SK-N-SH treated with all-trans-retinoic acid at 6 μM for 48 hours (cell line): Measurements from ENCODE around the gene OR51Q1.

Experiments
- ATAC-seq: fragments of 200-7000 bp; cut with Tn5 transposase; 3 replicates; pipeline ENCODE4 v1.9.1; 2020; ENCODE audit warnings: mild to moderate bottlenecking, moderate library complexity
- ARNTL ChIP-seq: fragments of 450-650 bp; formaldehyde crosslinking; IDR thresholded peaks from 2 replicates; pipeline ENCODE4 v1.5.0; 2020; ENCODE audit warnings: low read depth, mild to moderate bottlenecking, moderate library complexity, borderline replicate concordance
- BACH2 ChIP-seq: fragments of 250-450 bp; sonication (Bioruptor Pico); IDR thresholded peaks from 2 replicates; pipeline ENCODE4 v1.9.0; 2021; ENCODE audit warnings: mild to moderate bottlenecking, borderline replicate concordance
- CSDC2 ChIP-seq: fragments of 250-450 bp; sonication (Bioruptor Pico); IDR thresholded peaks from 2 replicates; pipeline ENCODE4 v1.5.0; 2020; ENCODE audit warnings: mild to moderate bottlenecking, moderate library complexity
- ESRRG ChIP-seq: fragments of 250-450 bp; sonication (Bioruptor Pico); IDR thresholded peaks from 2 replicates; pipeline ENCODE4 v1.6.1; 2021; ENCODE audit warnings: mild to moderate bottlenecking
- GLIS3 ChIP-seq: fragments of 250-450 bp; sonication (Bioruptor Pico); IDR thresholded peaks from 2 replicates; pipeline ENCODE4 v1.5.0; 2020; ENCODE audit warnings: mild to moderate bottlenecking, moderate library complexity
- ISL1 ChIP-seq: fragments of 250-450 bp; sonication (Bioruptor Pico); IDR thresholded peaks from 2 replicates; pipeline ENCODE4 v2.1.2; 2022; ENCODE audit warnings: mild to moderate bottlenecking, moderate library complexity
- OSR1 ChIP-seq: fragments of 250-450 bp; sonication (Bioruptor Pico); IDR thresholded peaks from 2 replicates; pipeline ENCODE4 v1.8.0; 2022; ENCODE audit warnings: moderate library complexity, mild to moderate bottlenecking, inconsistent platforms
- PATZ1 ChIP-seq: fragments of 250-450 bp; sonication (Bioruptor Pico); IDR thresholded peaks from 2 replicates; pipeline ENCODE4 v1.8.0; 2020; ENCODE audit warnings: mild to moderate bottlenecking, moderate library complexity, borderline replicate concordance
- PPARA ChIP-seq: fragments of 250-450 bp; sonication (Bioruptor Pico); IDR thresholded peaks from 2 replicates; pipeline ENCODE4 v1.5.0; 2020; ENCODE audit warnings: mild to moderate bottlenecking, borderline replicate concordance
- RARB ChIP-seq: fragments of 250-450 bp; sonication (Bioruptor Pico); IDR thresholded peaks from 2 replicates; pipeline ENCODE4 v1.8.0; 2021; ENCODE audit warnings: mild to moderate bottlenecking, moderate library complexity
- SNAI2 ChIP-seq: fragments of 250-450 bp; sonication (Bioruptor Pico); IDR thresholded peaks from 2 replicates; pipeline ENCODE4 v1.5.0; 2020; ENCODE audit warnings: mild to moderate bottlenecking, moderate library complexity
- TCF4 ChIP-seq: fragments of 250-450 bp; sonication (Bioruptor Pico); IDR thresholded peaks from 2 replicates; pipeline ENCODE4 v1.8.0; 2021; ENCODE audit warnings: mild to moderate bottlenecking, moderate library complexity, borderline replicate concordance
- TOX ChIP-seq: fragments of 250-450 bp; sonication (Bioruptor Pico); IDR thresholded peaks from 2 replicates; pipeline ENCODE4 v1.8.0; 2021; ENCODE audit warnings: mild to moderate bottlenecking, moderate library complexity, borderline replicate concordance
- TSHZ2 ChIP-seq: fragments of 250-450 bp; sonication (Bioruptor Pico); IDR thresholded peaks from 2 replicates; pipeline ENCODE4 v1.5.0; 2020; ENCODE audit warnings: mild to moderate bottlenecking, moderate library complexity
- ZC3H10 ChIP-seq: fragments of 250-450 bp; sonication (Bioruptor Pico); IDR thresholded peaks from 2 replicates; pipeline ENCODE4 v1.5.1; 2021; ENCODE audit warnings: mild to moderate bottlenecking, moderate library complexity
- ZFP3 ChIP-seq: fragments of 250-450 bp; sonication (Bioruptor Pico); IDR thresholded peaks from 2 replicates; pipeline ENCODE4 v1.5.0; 2020; ENCODE audit warnings: mild to moderate bottlenecking, moderate library complexity
- ZFP30 ChIP-seq: fragments of 450-650 bp; formaldehyde crosslinking; IDR thresholded peaks from 2 replicates; pipeline ENCODE4 v1.5.0; 2022; ENCODE audit warnings: mild to moderate bottlenecking, moderate library complexity
- ZNF565 ChIP-seq: fragments of 450-650 bp; formaldehyde crosslinking; conservative IDR thresholded peaks from 2 replicates; pipeline ENCODE4 v1.5.0; 2020; ENCODE audit warnings: low read depth, mild to moderate bottlenecking, moderate library complexity
- ZNF8 ChIP-seq: fragments of 450-650 bp; formaldehyde crosslinking; IDR thresholded peaks from 2 replicates; pipeline ENCODE4 v1.5.0; 2020; ENCODE audit warnings: mild to moderate bottlenecking, moderate library complexity
- TF ChIP-seq, protein P1 (sequence below): fragments of 250-450 bp; sonication (Bioruptor Pico); IDR thresholded peaks from 2 replicates; pipeline ENCODE4 v1.8.0; 2021; ENCODE audit warnings: low read depth, mild to moderate bottlenecking, moderate library complexity, borderline replicate concordance
- TF ChIP-seq, protein P2 (sequence below): fragments of 250-450 bp; sonication (Bioruptor Pico); IDR thresholded peaks from 2 replicates; pipeline ENCODE4 v1.5.1; 2020; ENCODE audit warnings: low read depth, mild to moderate bottlenecking, moderate library complexity
- TF ChIP-seq, protein P3 (sequence below): fragments of 250-450 bp; sonication (Bioruptor Pico); IDR thresholded peaks from 2 replicates; pipeline ENCODE4 v1.5.1; 2021; ENCODE audit warnings: mild to moderate bottlenecking, moderate library complexity

OR51Q1 gene

GRCh38 chr11:5443835-5444393 lies 22.0 kb downstream of the OR51Q1 start:
- TF ChIP-seq TOX = no peak
- TF ChIP-seq, protein P1, sequence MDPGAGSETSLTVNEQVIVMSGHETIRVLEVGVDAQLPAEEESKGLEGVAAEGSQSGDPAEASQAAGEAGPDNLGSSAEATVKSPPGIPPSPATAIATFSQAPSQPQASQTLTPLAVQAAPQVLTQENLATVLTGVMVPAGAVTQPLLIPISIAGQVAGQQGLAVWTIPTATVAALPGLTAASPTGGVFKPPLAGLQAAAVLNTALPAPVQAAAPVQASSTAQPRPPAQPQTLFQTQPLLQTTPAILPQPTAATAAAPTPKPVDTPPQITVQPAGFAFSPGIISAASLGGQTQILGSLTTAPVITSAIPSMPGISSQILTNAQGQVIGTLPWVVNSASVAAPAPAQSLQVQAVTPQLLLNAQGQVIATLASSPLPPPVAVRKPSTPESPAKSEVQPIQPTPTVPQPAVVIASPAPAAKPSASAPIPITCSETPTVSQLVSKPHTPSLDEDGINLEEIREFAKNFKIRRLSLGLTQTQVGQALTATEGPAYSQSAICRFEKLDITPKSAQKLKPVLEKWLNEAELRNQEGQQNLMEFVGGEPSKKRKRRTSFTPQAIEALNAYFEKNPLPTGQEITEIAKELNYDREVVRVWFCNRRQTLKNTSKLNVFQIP = no peak
- no peak for TF ChIP-seq ESRRG (CRISPR knock-in tag)
- no peak for TF ChIP-seq PPARA (CRISPR knock-in tag)
- no peak for TF ChIP-seq GLIS3 (CRISPR knock-in tag)

GRCh38 chr11:5449023-5449422 lies 27.1 kb downstream of the OR51Q1 start, which contains the start of gene OR51I2:
OR51I2 (plus strand) TSS chr11:5449323; CDS start chr11:5453489, 4,166 bp downstream.
- no peak for ATAC-seq
- TF ChIP-seq ARNTL (CRISPR knock-in tag) = no peak
- no peak for TF ChIP-seq OSR1 (CRISPR knock-in tag)
- TF ChIP-seq SNAI2 (CRISPR knock-in tag) = no peak
- TF ChIP-seq CSDC2 (CRISPR knock-in tag) = no peak
- TF ChIP-seq ZFP30 (CRISPR knock-in tag) = no peak
- TF ChIP-seq, protein P2, sequence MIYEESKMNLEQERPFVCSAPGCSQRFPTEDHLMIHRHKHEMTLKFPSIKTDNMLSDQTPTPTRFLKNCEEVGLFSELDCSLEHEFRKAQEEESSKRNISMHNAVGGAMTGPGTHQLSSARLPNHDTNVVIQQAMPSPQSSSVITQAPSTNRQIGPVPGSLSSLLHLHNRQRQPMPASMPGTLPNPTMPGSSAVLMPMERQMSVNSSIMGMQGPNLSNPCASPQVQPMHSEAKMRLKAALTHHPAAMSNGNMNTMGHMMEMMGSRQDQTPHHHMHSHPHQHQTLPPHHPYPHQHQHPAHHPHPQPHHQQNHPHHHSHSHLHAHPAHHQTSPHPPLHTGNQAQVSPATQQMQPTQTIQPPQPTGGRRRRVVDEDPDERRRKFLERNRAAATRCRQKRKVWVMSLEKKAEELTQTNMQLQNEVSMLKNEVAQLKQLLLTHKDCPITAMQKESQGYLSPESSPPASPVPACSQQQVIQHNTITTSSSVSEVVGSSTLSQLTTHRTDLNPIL (CRISPR knock-in tag) = no peak
- TF ChIP-seq ISL1 (CRISPR knock-in tag) = no peak
- TF ChIP-seq, protein P3, sequence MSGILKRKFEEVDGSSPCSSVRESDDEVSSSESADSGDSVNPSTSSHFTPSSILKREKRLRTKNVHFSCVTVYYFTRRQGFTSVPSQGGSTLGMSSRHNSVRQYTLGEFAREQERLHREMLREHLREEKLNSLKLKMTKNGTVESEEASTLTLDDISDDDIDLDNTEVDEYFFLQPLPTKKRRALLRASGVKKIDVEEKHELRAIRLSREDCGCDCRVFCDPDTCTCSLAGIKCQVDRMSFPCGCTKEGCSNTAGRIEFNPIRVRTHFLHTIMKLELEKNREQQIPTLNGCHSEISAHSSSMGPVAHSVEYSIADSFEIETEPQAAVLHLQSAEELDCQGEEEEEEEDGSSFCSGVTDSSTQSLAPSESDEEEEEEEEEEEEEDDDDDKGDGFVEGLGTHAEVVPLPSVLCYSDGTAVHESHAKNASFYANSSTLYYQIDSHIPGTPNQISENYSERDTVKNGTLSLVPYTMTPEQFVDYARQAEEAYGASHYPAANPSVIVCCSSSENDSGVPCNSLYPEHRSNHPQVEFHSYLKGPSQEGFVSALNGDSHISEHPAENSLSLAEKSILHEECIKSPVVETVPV = no peak
- no peak for TF ChIP-seq ESRRG (CRISPR knock-in tag)
- no peak for TF ChIP-seq PPARA (CRISPR knock-in tag)
- TF ChIP-seq ZNF565 (CRISPR knock-in tag) = no peak
- no peak for TF ChIP-seq TCF4
- no peak for TF ChIP-seq TOX
- no peak for TF ChIP-seq RARB (CRISPR knock-in tag)
- no peak for TF ChIP-seq BACH2
- no peak for TF ChIP-seq TSHZ2 (CRISPR knock-in tag)

More at GRCh38 chr11:5443835-5444393, 22.0 kb downstream of the OR51Q1 start:
- ATAC-seq = no peak

GRCh38 chr11:5449432-5449831 lies 27.5 kb downstream of the OR51Q1 start:
- ATAC-seq = no peak
- no peak for TF ChIP-seq TCF4
- TF ChIP-seq, all 23 proteins: peak for 0

GRCh38 chr11:5460983-5461621 lies 39.2 kb downstream of the OR51Q1 start:
- TF ChIP-seq SNAI2 (CRISPR knock-in tag) (no peak), ZFP3 (no peak), TSHZ2 (CRISPR knock-in tag) (no peak), ESRRG (CRISPR knock-in tag) (no peak), PATZ1 (CRISPR knock-in tag) (no peak), TOX (no peak), ISL1 (CRISPR knock-in tag) (no peak), ZNF8 (CRISPR knock-in tag) (no peak), CSDC2 (CRISPR knock-in tag) (no peak), RARB (CRISPR knock-in tag) (no peak), ZC3H10 (no peak), ZFP30 (CRISPR knock-in tag) (no peak), BACH2 (no peak)
- TF ChIP-seq, protein P3 = no peak

More at GRCh38 chr11:5460983-5461621, 39.2 kb downstream of the OR51Q1 start:
- no peak for ATAC-seq
